GM18858 (cell line): ENCODE data around the gene SCRG1.

ENCODE experiments used
- ATAC-seq: cut with Tn5 transposase; IDR thresholded peaks from one replicate; pipeline ENCODE4 v1.9.1; 2021; ENCODE audit not compliant: unreplicated experiment

Gene SCRG1

GRCh38 chr4:173411106-173411693, 12.3 kb upstream of the SCRG1 start:
- ATAC-seq: no peak

- ATAC-seq: no peak
Measured at GRCh38 chr4:173410079-173410478, 11.2 kb upstream of the SCRG1 start.

DNA sequence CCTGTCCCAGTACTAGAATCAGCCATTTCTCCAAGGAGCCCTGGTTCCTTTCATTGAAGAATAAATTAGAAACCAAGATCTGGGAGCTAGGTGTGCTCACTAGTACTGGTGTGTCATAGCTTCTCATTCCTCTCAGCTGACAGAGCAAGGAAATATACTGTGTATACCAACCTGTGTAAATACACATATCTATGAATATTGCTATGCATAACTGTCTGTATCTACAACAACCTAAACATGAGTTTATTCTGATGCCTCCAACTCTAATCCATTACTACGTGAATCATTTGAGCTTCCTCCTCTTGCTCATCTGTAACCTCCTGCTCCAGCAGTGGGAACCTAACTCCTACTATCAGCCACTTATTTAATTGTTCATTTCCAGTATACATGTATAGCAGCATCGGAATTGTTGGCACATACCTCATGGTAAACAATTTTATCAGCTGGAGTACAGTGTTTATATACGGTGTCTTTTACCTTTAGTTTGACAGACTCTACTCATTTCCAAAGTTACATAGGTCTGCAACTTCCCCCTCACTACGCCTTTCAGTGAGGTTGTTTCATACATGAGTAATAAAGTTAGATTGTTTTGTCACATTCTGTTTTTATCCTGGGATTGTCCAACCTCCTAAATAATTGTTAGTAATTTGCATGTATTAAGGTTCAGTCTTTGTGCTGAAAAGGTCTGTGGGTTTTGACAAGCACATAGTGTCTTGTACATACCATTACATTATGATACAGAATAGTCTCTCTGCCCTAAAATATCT, 7.1 kb upstream of the SCRG1 start:
- peak; percentile 73 for ATAC-seq

DNA sequence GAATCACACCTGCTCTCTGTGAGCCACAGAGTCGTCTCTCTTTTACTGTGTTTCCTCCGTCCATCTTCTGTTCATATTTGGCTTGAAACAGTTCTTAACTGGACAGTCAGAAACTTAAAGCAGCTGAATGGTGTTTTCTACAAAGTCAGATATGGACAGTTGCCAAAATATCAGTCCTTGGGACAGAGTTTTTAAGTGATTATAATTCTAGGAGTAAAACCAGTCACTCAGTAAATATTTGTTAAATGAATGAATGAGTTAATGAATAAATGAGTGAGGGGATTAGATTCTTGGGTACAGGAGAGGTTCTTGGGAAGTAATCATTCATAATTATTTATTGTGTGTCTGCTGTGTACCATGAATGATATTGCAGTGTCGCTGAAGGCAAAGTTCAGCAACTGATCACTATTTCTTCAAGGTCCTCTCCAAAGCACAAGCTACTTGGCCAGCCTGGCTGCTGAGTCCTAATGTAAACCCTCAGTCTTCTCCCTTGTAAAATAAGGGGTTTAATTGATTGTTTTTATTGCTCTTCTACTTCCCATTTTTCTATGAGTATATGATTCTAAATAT, 5.5 kb upstream of the SCRG1 start:
- no peak for ATAC-seq

DNA sequence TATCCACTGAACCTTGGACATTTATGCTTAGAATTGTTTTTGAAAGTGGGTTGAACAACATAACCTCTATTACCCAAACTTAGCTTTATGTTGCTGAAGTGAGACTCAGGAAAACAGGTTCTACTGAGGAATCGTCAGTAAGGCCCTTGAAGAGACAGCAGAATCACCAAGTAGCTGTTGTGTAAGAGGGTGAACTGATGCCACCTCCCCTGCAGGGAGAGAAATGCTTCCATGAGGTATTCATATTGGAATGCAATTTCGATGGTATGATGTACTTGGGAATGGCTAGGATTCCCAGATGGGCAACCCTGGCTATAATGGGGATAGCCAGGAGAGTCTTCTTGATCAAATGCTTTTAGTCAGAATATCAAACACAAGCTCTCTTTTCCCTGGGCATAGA, 4.1 kb upstream of the SCRG1 start:
- ATAC-seq: no peak

- no peak for ATAC-seq
Measured at GRCh38 chr4:173401063-173401462, 2.1 kb upstream of the SCRG1 start.

DNA sequence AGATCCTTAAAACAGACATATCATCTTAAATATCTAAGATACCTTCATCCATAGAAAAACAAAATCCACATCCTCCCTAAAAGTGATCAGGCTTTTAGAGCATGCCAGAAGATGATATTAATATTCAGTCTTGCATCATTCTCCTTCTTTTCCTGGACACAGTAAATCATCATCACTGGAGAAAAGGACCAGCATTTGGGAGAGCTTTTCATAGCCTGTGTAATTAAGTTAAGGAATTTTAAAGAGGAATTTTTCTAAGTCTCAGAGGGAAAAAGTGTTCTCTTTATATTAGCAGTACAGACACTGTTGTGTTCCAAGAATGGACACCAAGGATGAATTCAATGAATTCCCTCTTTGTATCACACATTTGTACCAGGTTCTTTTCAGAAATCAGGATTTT, 696 bp downstream of the SCRG1 start:
- ATAC-seq: no peak

- no peak for ATAC-seq
Measured at GRCh38 chr4:173397604-173398003, 1.3 kb downstream of the SCRG1 start.

GRCh38 chr4:173391701-173392100, 7.2 kb downstream of the SCRG1 start:
- no peak for ATAC-seq

- ATAC-seq: no peak
Measured at GRCh38 chr4:173386751-173387150, 12.2 kb downstream of the SCRG1 start.

DNA sequence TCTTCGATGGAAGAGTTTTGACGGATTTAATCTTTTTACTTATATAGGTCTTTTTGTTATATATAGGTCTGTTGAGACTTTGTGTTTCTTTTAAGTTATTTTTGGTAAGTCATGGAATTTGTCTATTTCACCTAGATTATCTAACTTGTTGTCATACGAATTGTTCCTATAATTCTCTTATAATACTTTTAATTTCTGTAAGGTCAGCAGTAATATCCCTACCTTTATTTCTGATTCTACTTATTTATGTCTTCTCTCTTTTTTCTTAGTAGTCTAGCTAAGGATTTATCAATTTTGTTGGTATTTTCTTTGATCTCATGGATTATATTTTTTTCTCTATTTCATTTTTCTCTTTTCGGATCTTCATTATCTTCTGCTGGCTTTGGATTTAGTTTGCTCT, 16.6 kb downstream of the SCRG1 start:
- no peak for ATAC-seq

- no peak for ATAC-seq
Measured at GRCh38 chr4:173381610-173382009, 17.3 kb downstream of the SCRG1 start.

DNA sequence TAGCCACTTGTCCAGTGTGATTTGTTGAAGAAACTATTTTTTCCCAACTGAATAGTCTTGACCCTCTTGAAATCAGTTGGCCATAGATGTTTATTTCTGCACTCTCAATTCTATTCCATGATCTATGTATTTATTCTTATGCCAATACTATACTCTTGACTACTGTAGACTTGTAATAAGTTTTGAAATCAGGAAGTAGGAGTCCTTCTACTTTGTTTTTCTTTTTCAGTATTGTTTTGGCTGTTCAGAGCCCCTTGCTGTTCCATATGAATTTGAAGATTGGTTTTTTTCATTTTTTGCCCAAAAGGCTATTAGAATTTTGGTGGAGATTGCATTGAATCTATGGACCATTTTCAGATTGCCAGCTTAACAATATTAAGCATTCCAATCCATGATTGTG, 17.9 kb downstream of the SCRG1 start:
- ATAC-seq: peak; percentile 65

- ATAC-seq: no peak
Measured at GRCh38 chr4:173379929-173380328, 19.0 kb downstream of the SCRG1 start.

GRCh38 chr4:173374588-173374987, 24.3 kb downstream of the SCRG1 start:
- no peak for ATAC-seq

DNA sequence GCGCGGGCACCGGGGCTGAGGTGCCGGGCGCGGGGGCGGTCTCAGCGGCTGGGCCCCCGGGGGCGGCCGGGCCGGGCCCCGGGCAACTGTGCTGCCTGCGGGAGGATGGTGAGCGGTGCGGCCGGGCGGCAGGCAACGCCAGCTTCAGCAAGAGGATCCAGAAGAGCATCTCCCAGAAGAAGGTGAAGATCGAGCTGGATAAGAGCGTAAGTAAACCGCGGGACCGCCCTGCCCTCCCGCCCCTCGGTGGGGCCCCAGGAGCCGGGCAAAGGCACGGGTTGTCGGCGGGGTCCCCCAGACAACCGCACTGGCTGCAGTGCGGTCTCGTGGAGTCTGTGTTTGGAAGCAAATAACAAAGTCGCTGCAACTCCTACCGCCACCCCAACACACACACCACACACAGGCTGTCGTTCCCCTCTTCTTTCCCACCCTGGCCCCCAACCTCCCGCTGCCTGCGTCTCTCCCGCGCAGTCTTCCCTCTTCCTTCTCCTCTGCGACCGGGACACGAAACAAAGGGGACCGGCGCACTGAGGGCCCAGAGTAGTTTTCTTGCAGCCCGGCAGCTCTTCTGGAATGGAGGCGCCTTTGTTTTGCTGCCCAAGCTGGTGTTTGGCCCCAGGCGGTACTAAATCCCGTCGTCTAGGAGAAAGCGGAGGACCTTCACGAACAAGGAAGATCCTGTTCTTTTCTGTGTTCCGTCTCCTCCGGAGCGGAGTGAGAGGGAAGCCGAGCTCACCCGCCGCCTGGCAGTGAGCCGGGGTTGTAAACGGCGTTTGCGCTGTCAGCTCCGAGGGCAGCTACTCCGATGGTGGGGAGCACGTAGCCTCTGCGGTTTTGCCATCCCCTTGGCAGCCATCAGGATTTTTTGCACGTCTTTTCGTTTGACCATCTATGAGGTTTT, 27.4 kb downstream of the SCRG1 start:
- ATAC-seq: peak; percentile 12

- peak; percentile 52 for ATAC-seq
Measured at GRCh38 chr4:173370477-173371291, 28.2 kb downstream of the SCRG1 start, which contains the start of gene SAP30. Gene SAP30 (plus strand): TSS chr4:173370954. CDS start chr4:173371183, 229 bp downstream.

- ATAC-seq: no peak
Measured at GRCh38 chr4:173370130-173370476, 28.8 kb downstream of the SCRG1 start.

DNA sequence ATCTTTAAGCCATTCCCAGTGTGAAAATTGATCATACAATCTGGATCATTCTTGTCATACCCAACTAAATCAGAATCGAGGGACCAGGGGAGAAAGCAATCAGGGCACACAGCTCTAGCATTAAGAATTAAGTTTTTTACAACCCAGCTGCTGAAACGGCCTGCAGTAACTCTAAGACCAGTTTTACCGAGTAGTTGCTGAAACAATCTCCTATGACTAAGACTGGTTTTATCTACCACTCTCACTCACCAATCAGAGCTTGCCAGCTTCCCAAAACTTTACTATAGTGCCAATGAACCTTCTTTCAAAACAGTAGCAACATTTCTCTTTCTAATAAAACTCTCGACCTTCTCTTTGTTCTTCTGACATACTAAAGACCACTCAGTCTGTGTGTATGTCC, 31.0 kb downstream of the SCRG1 start:
- no peak for ATAC-seq

DNA sequence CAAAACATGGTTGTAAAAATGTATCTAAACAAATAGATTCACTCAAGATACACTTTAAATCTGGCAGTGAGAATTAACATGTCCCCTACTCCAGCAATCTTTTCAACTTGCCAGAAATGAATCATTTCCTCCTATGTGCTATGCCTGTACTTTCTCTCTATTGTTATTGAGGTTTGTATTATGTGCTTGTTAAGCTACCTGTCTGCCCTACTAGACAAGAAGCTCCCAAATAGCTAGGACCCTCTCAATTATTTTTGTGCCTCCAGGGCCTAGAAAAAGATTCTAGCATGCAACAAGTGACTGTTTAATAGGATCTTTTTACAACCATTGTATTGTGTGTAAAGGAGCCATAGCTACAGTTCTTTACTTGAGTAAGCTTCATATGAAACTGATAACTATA, 31.6 kb downstream of the SCRG1 start:
- ATAC-seq: peak; percentile 34
